Muscle layer of colon (tissue), 2 donors: Measurements from ENCODE around the gene CDV3.
"Not testable (repeated sequence)": the region's sequence is repeated elsewhere in the genome, so short reads cannot be mapped to it uniquely, and the experiment has no call there.

Source experiments
- H3K27ac ChIP-seq: one replicate; pipeline ENCODE4 v1.7.0; 2013; ENCODE audit warnings: low read depth, mild to moderate bottlenecking, low read length, moderate library complexity
- H3K27me3 ChIP-seq, 2 donors: one replicate each; pipeline ENCODE4 v1.7.0; 2013; ENCODE audit warnings: low read length in 2 of 2, mild to moderate bottlenecking in 2 of 2; ENCODE audit not compliant: insufficient read depth in 2 of 2, control insufficient read depth in 1 of 2
- H3K36me3 ChIP-seq: one replicate; pipeline ENCODE4 v1.7.0; 2013; ENCODE audit warnings: mild to moderate bottlenecking, low read length; ENCODE audit not compliant: insufficient read depth
- H3K4me1 ChIP-seq: one replicate; pipeline ENCODE4 v1.7.0; 2013; ENCODE audit warnings: mild to moderate bottlenecking, low read length; ENCODE audit not compliant: insufficient read depth
- H3K4me3 ChIP-seq, 2 donors: one replicate each; pipeline ENCODE4 v1.7.0; 2013; ENCODE audit warnings: low read length in 2 of 2, low read depth in 1 of 2, mild to moderate bottlenecking in 1 of 2, moderate library complexity in 1 of 2
- H3K9ac ChIP-seq: one replicate; pipeline ENCODE4 v1.7.0; 2013; ENCODE audit warnings: low read length
- H3K9me3 ChIP-seq: one replicate; pipeline ENCODE4 v1.7.0; 2013; ENCODE audit warnings: mild to moderate bottlenecking, low read length
- donor health status: abdominal sarcoma.
- donor health status: Adenocarcinoma of cecum.

The CDV3 gene

GRCh38 chr3:133573629-133574194 is at the start of gene CDV3:
Gene CDV3 (plus strand): TSS chr3:133573686. CDS start chr3:133574045, 359 bp downstream.
- peaks cover 45% of the 10 kb centered on the region for H3K4me1 ChIP-seq

GRCh38 chr3:133523758-133524157 is 49.7 kb upstream of the CDV3 start:
- not testable (repeated sequence) for H3K4me3 ChIP-seq, H3K9ac ChIP-seq, H3K27me3 ChIP-seq, H3K36me3 ChIP-seq, H3K9me3 ChIP-seq, H3K27ac ChIP-seq, H3K4me1 ChIP-seq

More at GRCh38 chr3:133573629-133574194, at the start of gene CDV3:
- no peaks in the 10 kb centered on the region for H3K27me3 ChIP-seq
- H3K9ac ChIP-seq: peak within 1 kb of the TSS; percentile 81
- H3K9me3 ChIP-seq: no peaks in the 10 kb centered on the region
- H3K4me3 ChIP-seq: peak within 1 kb of the TSS; percentile 65 to 84
- H3K27ac ChIP-seq: peak within 1 kb of the TSS; percentile 88
- peaks cover 16% of the 10 kb centered on the region for H3K36me3 ChIP-seq

- no peak overlapping the region for H3K9ac ChIP-seq
- no peaks in the 10 kb centered on the region for H3K4me1 ChIP-seq
- no peaks in the 10 kb centered on the region for H3K9me3 ChIP-seq
- H3K36me3 ChIP-seq: no peaks in the 10 kb centered on the region
- H3K27me3 ChIP-seq: no peaks in the 10 kb centered on the region
- no peak overlapping the region for H3K27ac ChIP-seq
- H3K4me3 ChIP-seq: no peak overlapping the region
These were observed 48.1 kb upstream of the CDV3 start for GRCh38 chr3:133525435-133525834.

GRCh38 chr3:133527081-133527715 is 46.3 kb upstream of the CDV3 start:
- Histone ChIP-seq H3K36me3 (no peaks in the 10 kb centered on the region), H3K9ac (no peak overlapping the region), H3K27me3 (no peaks in the 10 kb centered on the region), H3K9me3 (no peaks in the 10 kb centered on the region), H3K4me1 (no peaks in the 10 kb centered on the region), H3K27ac (no peak overlapping the region), H3K4me3 (no peak overlapping the region)

GRCh38 chr3:133529809-133530208 is 43.7 kb upstream of the CDV3 start:
- Histone ChIP-seq H3K9me3 (no peaks in the 10 kb centered on the region), H3K9ac (no peak overlapping the region), H3K4me1 (no peaks in the 10 kb centered on the region), H3K27me3 (no peaks in the 10 kb centered on the region), H3K4me3 (no peak overlapping the region), H3K27ac (no peak overlapping the region), H3K36me3 (no peaks in the 10 kb centered on the region)

- Histone ChIP-seq H3K27ac (no peak overlapping the region), H3K4me1 (peaks cover 11% of the 10 kb centered on the region), H3K36me3 (no peaks in the 10 kb centered on the region), H3K9ac (no peak overlapping the region), H3K9me3 (no peaks in the 10 kb centered on the region), H3K27me3 (no peaks in the 10 kb centered on the region), H3K4me3 (no peak overlapping the region)
These were observed 41.5 kb upstream of the CDV3 start for GRCh38 chr3:133531981-133532380.

- no peak overlapping the region for H3K4me3 ChIP-seq
- no peaks in the 10 kb centered on the region for H3K9me3 ChIP-seq
- H3K27ac ChIP-seq: no peak overlapping the region
- no peaks in the 10 kb centered on the region for H3K27me3 ChIP-seq
- H3K36me3 ChIP-seq: no peaks in the 10 kb centered on the region
- H3K9ac ChIP-seq: no peak overlapping the region
- H3K4me1 ChIP-seq: peaks cover 11% of the 10 kb centered on the region
These were observed 40.5 kb upstream of the CDV3 start for GRCh38 chr3:133532951-133533350.

GRCh38 chr3:133535971-133536881 is 37.3 kb upstream of the CDV3 start:
- Histone ChIP-seq H3K9ac (no peak overlapping the region), H3K4me1 (peaks cover 11% of the 10 kb centered on the region), H3K9me3 (no peaks in the 10 kb centered on the region), H3K4me3 (no peak overlapping the region), H3K27me3 (no peaks in the 10 kb centered on the region), H3K36me3 (no peaks in the 10 kb centered on the region), H3K27ac (no peak overlapping the region)

- not testable (repeated sequence) for H3K27ac ChIP-seq
These were observed 36.4 kb upstream of the CDV3 start for GRCh38 chr3:133537131-133537530.

GRCh38 chr3:133538154-133538553 is 35.3 kb upstream of the CDV3 start:
- no peaks in the 10 kb centered on the region for H3K27me3 ChIP-seq
- no peak overlapping the region for H3K4me3 ChIP-seq
- no peaks in the 10 kb centered on the region for H3K36me3 ChIP-seq
- no peaks in the 10 kb centered on the region for H3K9me3 ChIP-seq
- H3K27ac ChIP-seq: no peak overlapping the region
- H3K4me1 ChIP-seq: peaks cover 11% of the 10 kb centered on the region
- no peak overlapping the region for H3K9ac ChIP-seq

More at GRCh38 chr3:133537131-133537530, 36.4 kb upstream of the CDV3 start:
- not testable (repeated sequence) for H3K36me3 ChIP-seq, H3K9me3 ChIP-seq, H3K27me3 ChIP-seq, H3K9ac ChIP-seq, H3K4me3 ChIP-seq
- H3K4me1 ChIP-seq: peaks cover 11% of the 10 kb centered on the region

- Histone ChIP-seq H3K9ac (no peak overlapping the region), H3K4me1 (peaks cover 8% of the 10 kb centered on the region), H3K4me3 (no peak overlapping the region), H3K9me3 (no peaks in the 10 kb centered on the region), H3K27ac (no peak overlapping the region), H3K27me3 (no peaks in the 10 kb centered on the region), H3K36me3 (no peaks in the 10 kb centered on the region)
These were observed 32.4 kb upstream of the CDV3 start for GRCh38 chr3:133540896-133541674.
